Activated CD4-positive, CD25-positive, alpha-beta regulatory T cell treated with anti-CD3 and anti-CD28 coated beads, Interleukin-2, amount 50 U/mL, for 16 hours (primary cell): ENCODE data around the gene AP2A1.

ENCODE experiments used
- DNase-seq: peaks from one replicate; pipeline ENCODE4 v3.0.0-alpha.2; 2020; ENCODE audit warnings: low read depth, low spot score

The AP2A1 gene

DNA sequence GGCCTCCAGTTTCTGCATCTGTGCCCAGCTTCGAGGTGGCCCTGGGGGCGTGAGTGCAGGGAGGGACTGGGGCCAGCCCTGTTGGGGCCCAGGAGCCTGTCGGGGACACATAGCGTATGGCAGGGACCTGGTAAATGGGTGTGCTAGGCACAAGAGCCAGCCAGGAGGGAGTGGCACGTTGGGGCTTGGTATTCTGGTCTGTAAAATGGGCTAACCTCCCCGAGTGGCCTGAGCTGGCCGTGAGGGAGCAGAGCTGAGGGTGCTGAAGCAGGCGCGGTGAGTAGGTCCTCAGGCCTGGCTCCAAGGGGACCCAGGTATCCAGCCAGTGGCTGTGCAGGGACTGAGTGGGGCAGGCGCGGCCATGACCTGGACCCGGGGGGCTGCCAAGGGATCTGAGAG is 88.5 kb downstream of the AP2A1 start:
- DNase-seq: no peak

DNA sequence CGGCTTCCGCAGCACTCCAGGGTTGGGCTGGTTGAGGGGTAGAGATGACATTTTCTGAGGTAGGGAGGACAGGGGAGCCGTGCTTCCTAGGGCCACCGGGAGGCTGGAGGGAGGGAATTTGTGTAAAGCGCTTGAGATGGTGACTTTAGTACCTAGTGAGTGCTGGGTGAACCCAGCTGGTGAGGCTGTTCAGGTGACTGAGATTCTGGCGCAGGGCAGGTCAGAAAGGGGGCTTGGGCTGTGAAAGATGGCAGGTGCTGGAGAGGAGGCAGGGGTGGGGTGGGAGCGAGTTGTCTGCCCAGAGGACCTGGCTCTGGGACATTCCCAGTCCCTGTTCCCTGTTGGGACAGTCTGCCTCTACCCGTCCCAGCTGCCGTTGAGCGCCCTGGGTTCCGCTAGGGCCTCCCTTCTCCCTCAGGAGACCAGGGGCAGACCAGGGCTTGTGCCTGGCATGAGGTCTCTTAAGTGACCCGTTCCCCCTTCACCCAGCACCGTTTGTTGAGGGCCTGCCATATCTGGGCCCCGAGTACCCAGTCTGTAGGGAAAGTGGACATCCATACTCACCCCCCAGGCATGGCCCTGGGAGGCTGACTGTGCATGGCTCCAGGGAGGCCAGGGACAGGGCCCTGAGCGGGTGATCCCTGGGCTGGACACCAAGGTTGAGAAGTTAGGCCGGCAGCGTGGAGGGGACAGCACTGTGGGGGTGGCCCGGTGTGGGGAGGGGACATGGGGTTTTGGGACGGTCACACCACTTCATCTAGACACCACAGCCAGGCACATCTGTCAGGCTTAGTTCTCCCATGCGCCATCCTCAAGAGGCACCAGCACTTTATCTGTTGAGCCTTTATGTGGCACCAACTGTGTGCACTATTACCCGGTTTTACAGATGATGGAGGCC is 89.1 kb downstream of the AP2A1 start:
- no peak for DNase-seq

DNA sequence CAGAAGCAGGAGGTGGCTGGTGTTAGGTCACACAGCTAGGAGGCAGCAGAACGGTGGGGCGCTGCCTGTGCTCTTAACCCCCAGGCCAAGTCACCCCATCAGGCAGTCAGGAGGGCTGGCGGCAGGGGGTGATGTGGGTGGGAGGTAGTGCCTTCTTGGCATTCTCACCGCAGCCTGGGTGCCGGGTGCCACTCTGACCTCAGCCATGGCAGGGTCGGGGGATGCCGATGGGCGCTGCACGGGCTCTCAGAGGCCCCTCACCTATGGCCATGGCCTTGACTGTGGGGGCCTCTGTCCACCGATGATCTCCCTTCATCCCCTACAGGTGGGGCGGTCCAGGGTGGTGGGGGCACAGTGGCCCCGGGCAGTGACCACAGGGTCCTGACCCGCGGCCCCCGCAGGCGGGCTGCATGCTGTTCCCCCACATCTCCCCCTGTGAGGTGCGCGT is 89.8 kb downstream of the AP2A1 start:
- DNase-seq: no peak
